Measurements from ENCODE around the gene MTAP. TPM values are rescaled to one million over a fixed set of nuclear protein-coding genes. Genes with fewer than 3 reads are reported as not detected.

The MTAP gene
- total RNA-seq, 1 experiment from 2014 or later, result 102 TPM

DNA sequence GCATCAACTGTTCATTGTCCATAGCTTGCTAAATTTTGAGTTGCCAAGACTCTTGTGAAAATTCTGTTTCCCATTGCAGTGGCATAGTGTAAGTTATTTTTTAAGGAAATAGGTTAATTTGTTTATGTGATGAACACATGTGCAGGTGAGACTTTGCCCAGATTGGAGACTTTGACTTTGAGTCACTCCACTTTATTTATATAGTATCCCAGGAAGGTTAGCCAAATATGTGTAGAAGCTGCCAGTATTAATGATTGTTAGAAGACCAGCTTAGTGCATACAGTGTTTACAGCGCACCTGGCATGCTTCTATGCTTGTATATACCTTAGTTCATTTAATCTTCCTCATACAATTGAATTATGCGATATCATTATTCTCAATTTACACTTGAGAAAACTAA, 51.0 kb downstream of the MTAP start:
- no peak for DNase-seq
- H3K4ac ChIP-seq (ENCODE audit: low read depth, low read length), result no peak overlapping the region
- H3K27me3 ChIP-seq (ENCODE audit: insufficient read depth, low read length), result no peaks in the 10 kb centered on the region
- no peak overlapping the region for H4K5ac ChIP-seq (ENCODE audit: insufficient read length, low read depth, low read length)
- peaks cover under 1 to 5% of the 10 kb centered on the region in 2 experiments; a peak in 4 of 5 replicates for H3K9me3 Mint-ChIP-seq
- H2BK12ac ChIP-seq (ENCODE audit: insufficient read length, low read depth, low read length), result no peak overlapping the region
- no peak overlapping the region for H3K56ac ChIP-seq (ENCODE audit: insufficient read length, low read depth, low read length)
- no peaks in the 10 kb centered on the region for H3K4me1 ChIP-seq (ENCODE audit: insufficient read depth, low read length)
- H2BK5ac ChIP-seq (ENCODE audit: insufficient read length, low read length), result no peak overlapping the region
- no peak overlapping the region for H2AFZ ChIP-seq (ENCODE audit: low read length)
- H3K23ac ChIP-seq (ENCODE audit: insufficient read length, low read depth, low read length), result no peak overlapping the region
- no peak overlapping the region for H3K27ac Mint-ChIP-seq
- H3K9ac ChIP-seq (ENCODE audit: extremely low read depth, insufficient read length, low read length), result no peak overlapping the region
- H2BK120ac ChIP-seq (ENCODE audit: low read depth, low read length, poor library complexity, severe bottlenecking), result no peak overlapping the region
- H3T11ph ChIP-seq (ENCODE audit: low read length), result no peak overlapping the region
- no peaks in the 10 kb centered on the region for H3K9me3 ChIP-seq (ENCODE audit: control insufficient read depth, low read depth, low read length)
- no CpG with 5 or more reads among the region's 2 CpGs for WGBS (ENCODE audit: extremely low coverage, insufficient read length, low lambda C conversion rate)
- H3K14ac ChIP-seq (ENCODE audit: insufficient read depth, low read length), result no peak overlapping the region
- H4K8ac ChIP-seq (replicated peaks; ENCODE audit: insufficient read length, low read depth, low read length), result no peak overlapping the region
- no peak overlapping the region for H3K4me2 ChIP-seq (ENCODE audit: insufficient read depth, insufficient read length, low read length)
- H3K23me2 ChIP-seq (ENCODE audit: insufficient read length, low read depth, low read length, poor library complexity, severe bottlenecking), result no peaks in the 10 kb centered on the region
- H3K4me3 Mint-ChIP-seq, result no peak overlapping the region
- peaks cover 59 to 94% (median 64%) of the 10 kb centered on the region in 3 experiments for H3K36me3 Mint-ChIP-seq (ENCODE audit: insufficient read depth in 1 of 3, low read depth in 3 of 3)
- no peaks in the 10 kb centered on the region for H3K4me1 Mint-ChIP-seq
- no peaks in the 10 kb centered on the region for H3K79me1 ChIP-seq (ENCODE audit: insufficient read depth, low read depth, low read length, poor library complexity, severe bottlenecking)
- no peaks in the 10 kb centered on the region for H3K79me2 ChIP-seq (ENCODE audit: insufficient read depth, low read length)
- no peak overlapping the region for H4K91ac ChIP-seq (ENCODE audit: insufficient read length, low read depth, low read length)
- no peak overlapping the region for H3K18ac ChIP-seq (ENCODE audit: insufficient read length, low read depth, low read length)
- H3K27me3 Mint-ChIP-seq (ENCODE audit: low read depth), result no peaks in the 10 kb centered on the region
- TF ChIP-seq, protein P1, sequence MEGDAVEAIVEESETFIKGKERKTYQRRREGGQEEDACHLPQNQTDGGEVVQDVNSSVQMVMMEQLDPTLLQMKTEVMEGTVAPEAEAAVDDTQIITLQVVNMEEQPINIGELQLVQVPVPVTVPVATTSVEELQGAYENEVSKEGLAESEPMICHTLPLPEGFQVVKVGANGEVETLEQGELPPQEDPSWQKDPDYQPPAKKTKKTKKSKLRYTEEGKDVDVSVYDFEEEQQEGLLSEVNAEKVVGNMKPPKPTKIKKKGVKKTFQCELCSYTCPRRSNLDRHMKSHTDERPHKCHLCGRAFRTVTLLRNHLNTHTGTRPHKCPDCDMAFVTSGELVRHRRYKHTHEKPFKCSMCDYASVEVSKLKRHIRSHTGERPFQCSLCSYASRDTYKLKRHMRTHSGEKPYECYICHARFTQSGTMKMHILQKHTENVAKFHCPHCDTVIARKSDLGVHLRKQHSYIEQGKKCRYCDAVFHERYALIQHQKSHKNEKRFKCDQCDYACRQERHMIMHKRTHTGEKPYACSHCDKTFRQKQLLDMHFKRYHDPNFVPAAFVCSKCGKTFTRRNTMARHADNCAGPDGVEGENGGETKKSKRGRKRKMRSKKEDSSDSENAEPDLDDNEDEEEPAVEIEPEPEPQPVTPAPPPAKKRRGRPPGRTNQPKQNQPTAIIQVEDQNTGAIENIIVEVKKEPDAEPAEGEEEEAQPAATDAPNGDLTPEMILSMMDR (conservative IDR thresholded peaks at IDR 0.05), result no peak
- no peak overlapping the region for H2BK15ac ChIP-seq (ENCODE audit: low read depth, low read length)
- no peak overlapping the region for H3K27ac ChIP-seq (ENCODE audit: insufficient read length, low read depth, low read length)
- no peak overlapping the region for H2BK20ac ChIP-seq (ENCODE audit: low read depth, low read length, poor library complexity, severe bottlenecking)
- no peak overlapping the region for H2AK5ac ChIP-seq (ENCODE audit: insufficient read length, low read length)
- H4K20me1 ChIP-seq (ENCODE audit: control insufficient read depth, insufficient read depth, insufficient read length), result no peaks in the 10 kb centered on the region

All from H9 (cell line).